CD4-positive, CD25-positive, alpha-beta regulatory T cell (primary cell): ENCODE data around the gene ACY1. TPM values are rescaled to one million over a fixed set of nuclear protein-coding genes. Genes with fewer than 3 reads are reported as not detected.

Experiments used
- ATAC-seq, 2 donors: fragments of 150-1000 bp; cut with Tn5 transposase; one replicate each; pipeline ENCODE4 v1.10.0; 2021; ENCODE audit warnings: low read depth in 2 of 2, moderate number of reproducible peaks in 2 of 2, moderate library complexity in 1 of 2
- DNase-seq, 3 donors: peaks; one replicate each; pipeline versions ENCODE4 v3.0.0 to v3.0.0-alpha.2; 2012 to 2022; ENCODE audit warnings: mixed read lengths in 1 of 3
- H3K27ac ChIP-seq: one replicate; pipeline ENCODE4 v1.7.0; 2013; ENCODE audit warnings: mild to moderate bottlenecking, low read length; ENCODE audit not compliant: insufficient read depth, poor library complexity, severe bottlenecking
- H3K27me3 ChIP-seq: one replicate; pipeline ENCODE4 v1.7.0; 2013; ENCODE audit warnings: low read length; ENCODE audit not compliant: control insufficient read depth, insufficient read depth
- H3K36me3 ChIP-seq: one replicate; pipeline ENCODE4 v1.7.0; 2013; ENCODE audit warnings: mild to moderate bottlenecking, low read length, moderate library complexity; ENCODE audit not compliant: control insufficient read depth, insufficient read depth
- H3K4me1 ChIP-seq: 2 replicates; pipeline ENCODE4 v1.7.0; 2013; ENCODE audit warnings: mild to moderate bottlenecking, low read length; ENCODE audit not compliant: insufficient read depth, control insufficient read depth, poor library complexity, severe bottlenecking
- H3K4me3 ChIP-seq: one replicate; pipeline ENCODE4 v1.7.0; 2013; ENCODE audit warnings: low read depth, mild to moderate bottlenecking, low read length, moderate library complexity
- H3K9me3 ChIP-seq, 2 experiments: 1 replicate in 1 of 2; 2 replicates in 1 of 2; pipeline ENCODE4 v1.7.0; 2013; ENCODE audit warnings: low read length in 2 of 2, mild to moderate bottlenecking in 1 of 2, moderate library complexity in 1 of 2; ENCODE audit not compliant: control insufficient read depth in 2 of 2
- H3K27ac Mint-ChIP-seq, 3 donors: one replicate each; pipeline ENCODE4 v1.8.0; 2020 to 2022; ENCODE audit warnings: mild to moderate bottlenecking in 3 of 3, mixed read lengths in 3 of 3, moderate library complexity in 2 of 3
- H3K27me3 Mint-ChIP-seq: one replicate; pipeline ENCODE4 v1.8.0; 2022; ENCODE audit warnings: mild to moderate bottlenecking, mixed read lengths
- H3K36me3 Mint-ChIP-seq: one replicate; pipeline ENCODE4 v1.8.0; 2020; ENCODE audit warnings: mixed read lengths
- H3K4me1 Mint-ChIP-seq, 4 donors: one replicate each; pipeline ENCODE4 v1.8.0; 2020 to 2022; ENCODE audit warnings: mixed read lengths in 4 of 4, mild to moderate bottlenecking in 1 of 4
- H3K4me3 Mint-ChIP-seq, 4 donors: one replicate each; pipeline ENCODE4 v1.8.0; 2020 to 2022; ENCODE audit warnings: mild to moderate bottlenecking in 4 of 4, mixed read lengths in 4 of 4, moderate library complexity in 3 of 4
- H3K9me3 Mint-ChIP-seq, 7 donors: one replicate each; pipeline ENCODE4 v1.8.0; 2020 to 2022; ENCODE audit warnings: mixed read lengths in 7 of 7, mild to moderate bottlenecking in 3 of 7, moderate library complexity in 2 of 7
- polyA plus RNA-seq, 4 donors: library from polyadenylated mRNA; unstranded; fragments of 300-500 nt; fragmentation: Illumina TruSeq; gene quantifications; one replicate each; pipeline ENCODE4 v1.2.3, GENCODE V29; 2021
- total RNA-seq: library from RNA; stranded (reverse); gene quantifications from one replicate; pipeline ENCODE4 v1.2.3, GENCODE V29; 2022

The ACY1 gene
- total and polyA plus RNA-seq, 5 donors from 2014 or later: 6.4 to 14.7 (median 10.9) TPM

DNA sequence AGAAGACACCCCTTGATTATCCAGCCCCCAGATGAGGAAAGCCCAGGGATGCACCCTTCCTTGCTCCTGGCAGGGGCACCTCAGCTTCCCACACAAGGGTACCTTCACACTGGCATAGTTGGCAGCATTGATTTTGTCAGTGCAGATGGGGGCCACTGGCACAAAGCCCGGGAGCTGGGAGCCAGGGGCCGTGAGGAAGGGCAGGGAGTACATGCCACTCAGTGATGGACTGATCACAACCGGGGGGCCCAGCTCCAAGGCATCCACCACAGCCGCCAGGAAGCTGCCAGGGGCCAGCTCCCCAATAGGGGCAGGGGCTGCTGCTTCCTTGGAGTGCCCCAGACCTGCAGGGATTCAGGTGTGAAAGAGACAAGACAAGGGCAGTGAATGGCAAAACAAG is 13.5 kb upstream of the ACY1 start:
- DNase-seq (no peak), ATAC-seq (no peak)
- Mint-ChIP-seq H3K9me3 (no peaks in the 10 kb centered on the region), H3K4me3 (peak overlapping the region in 2 of 4 donors; percentile 54 to 97), H3K27me3 (peaks cover 6% of the 10 kb centered on the region), H3K36me3 (no peaks in the 10 kb centered on the region), H3K27ac (no peak overlapping the region), H3K4me1 (peaks cover 4 to 57% (median 24%) of the 10 kb centered on the region in 4 donors)
- no peak overlapping the region for H3K4me3 ChIP-seq
- no peaks in the 10 kb centered on the region for H3K36me3 ChIP-seq
- no peak overlapping the region for H3K27ac ChIP-seq
- no peaks in the 10 kb centered on the region for H3K27me3 ChIP-seq
- peaks cover 40% of the 10 kb centered on the region for H3K4me1 ChIP-seq
- no peaks in the 10 kb centered on the region for H3K9me3 ChIP-seq

DNA sequence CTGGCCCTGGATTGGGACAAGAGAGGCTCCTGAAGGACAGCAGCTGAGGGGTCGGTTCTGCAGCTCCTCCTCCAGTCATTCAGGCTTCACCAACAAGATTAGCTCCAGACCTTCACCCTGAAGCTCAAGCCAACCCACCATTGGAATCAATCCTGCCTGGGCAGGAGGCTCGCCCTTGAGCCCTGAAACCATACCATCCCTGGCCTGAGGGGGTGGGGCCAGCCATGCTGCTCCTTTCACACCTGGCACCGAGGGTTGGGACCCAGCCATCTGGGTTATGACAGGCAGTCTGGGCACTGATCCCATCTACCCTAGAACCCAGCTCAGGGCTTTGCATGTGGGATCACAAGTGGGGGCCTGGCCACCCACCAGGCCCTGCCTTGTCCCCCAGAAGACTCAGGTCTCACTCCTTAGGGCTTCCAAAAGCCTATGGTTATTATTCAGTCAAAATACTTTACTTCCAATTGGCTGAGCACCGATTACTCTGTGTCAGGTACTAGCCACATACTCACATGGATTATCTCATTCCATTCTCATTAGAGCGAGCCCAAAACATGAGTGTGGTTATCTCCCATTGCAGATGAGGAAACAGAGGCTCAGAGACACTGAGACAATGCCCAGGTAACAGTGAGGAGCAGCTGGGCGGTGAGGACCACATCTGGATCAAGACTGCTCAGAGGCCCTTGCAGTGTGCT is 12.6 kb upstream of the ACY1 start:
- no peaks in the 10 kb centered on the region for H3K27me3 ChIP-seq
- no peak overlapping the region for H3K4me3 ChIP-seq
- no peak overlapping the region for H3K27ac ChIP-seq
- Mint-ChIP-seq H3K9me3 (no peaks in the 10 kb centered on the region), H3K4me3 (peak overlapping the region in 2 of 4 donors; percentile 84 to 97), H3K27ac (peak overlapping the region in 1 of 3 donors; percentile 74), H3K4me1 (peaks cover 7 to 54% (median 20%) of the 10 kb centered on the region in 4 donors), H3K27me3 (peaks cover 6% of the 10 kb centered on the region), H3K36me3 (no peaks in the 10 kb centered on the region)
- no peaks in the 10 kb centered on the region for H3K36me3 ChIP-seq
- ATAC-seq: no peak
- H3K4me1 ChIP-seq: peaks cover 43% of the 10 kb centered on the region
- DNase-seq: no peak
- H3K9me3 ChIP-seq: no peaks in the 10 kb centered on the region

DNA sequence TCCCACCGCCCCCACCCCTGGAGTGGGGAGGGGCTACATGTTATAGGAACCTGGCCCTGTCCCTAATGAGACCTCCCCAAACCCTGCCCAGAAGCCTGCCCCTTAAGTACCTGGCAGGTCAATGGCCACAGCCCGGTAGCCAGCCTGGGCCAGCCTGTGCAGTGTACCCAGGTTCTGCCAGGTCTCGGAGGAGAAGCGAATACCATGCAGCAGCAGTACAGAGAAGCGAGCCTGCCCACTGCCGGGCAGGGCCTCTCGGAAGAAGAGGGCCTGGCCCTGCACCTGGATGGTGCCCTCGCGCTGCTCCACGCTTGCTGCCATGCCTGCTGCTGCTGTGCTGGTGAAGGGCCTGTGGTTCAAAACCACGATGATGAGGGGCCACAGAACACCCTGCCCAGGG is 12.0 kb upstream of the ACY1 start:
- H3K9me3 ChIP-seq: no peaks in the 10 kb centered on the region

DNA sequence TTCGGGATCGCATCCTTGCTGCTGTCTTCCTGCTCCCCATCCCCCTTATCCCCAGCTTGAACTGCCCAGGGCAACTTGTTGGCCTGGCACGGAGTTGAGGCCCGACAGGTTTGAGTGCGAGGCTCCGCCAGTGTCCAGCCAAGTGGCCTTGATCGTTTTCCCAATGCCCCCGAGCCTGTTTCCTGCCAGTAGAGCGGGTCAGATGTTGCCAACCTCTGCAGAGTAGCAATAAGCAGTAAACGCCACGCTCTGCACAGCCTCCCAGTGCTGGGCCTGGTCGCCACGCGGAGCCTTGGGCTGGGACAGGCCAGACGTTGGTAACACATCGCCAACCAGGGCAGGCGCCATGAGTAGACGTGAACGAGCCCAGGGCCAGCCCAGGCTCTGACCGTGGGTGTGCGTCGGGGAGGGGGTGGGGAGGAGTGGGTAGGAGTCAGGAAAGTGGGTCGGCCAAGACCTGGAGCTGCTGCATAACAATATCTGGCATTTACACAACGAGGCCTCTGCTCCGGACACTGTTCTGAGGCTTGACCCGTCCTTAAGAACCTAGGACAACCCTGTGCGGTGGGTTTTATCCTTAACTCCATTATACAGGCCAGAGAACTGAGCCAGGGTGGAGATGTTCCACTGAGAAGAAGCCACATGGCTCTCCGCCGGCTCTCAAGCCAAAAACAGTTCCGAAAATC is 8.9 kb upstream of the ACY1 start:
- ATAC-seq: no peak
- H3K9me3 ChIP-seq: no peaks in the 10 kb centered on the region
- peak overlapping the region; percentile 82 for H3K4me3 ChIP-seq
- H3K27ac ChIP-seq: peak overlapping the region; percentile 75
- Mint-ChIP-seq H3K27ac (peak overlapping the region; percentile 88 to 97 (median 96)), H3K4me3 (peak overlapping the region; percentile 95 to 98 (median 97)), H3K27me3 (peaks cover 6% of the 10 kb centered on the region), H3K36me3 (no peaks in the 10 kb centered on the region), H3K9me3 (no peaks in the 10 kb centered on the region), H3K4me1 (peaks cover 12 to 54% (median 28%) of the 10 kb centered on the region in 4 donors)
- no peaks in the 10 kb centered on the region for H3K27me3 ChIP-seq
- DNase-seq: no peak
- H3K4me1 ChIP-seq: peaks cover 41% of the 10 kb centered on the region
- H3K36me3 ChIP-seq: no peaks in the 10 kb centered on the region

More for the DNA sequence above, 12.0 kb upstream of the ACY1 start:
- H3K36me3 Mint-ChIP-seq: no peaks in the 10 kb centered on the region
- peaks cover 42% of the 10 kb centered on the region for H3K4me1 ChIP-seq
- peak overlapping the region; percentile 38 to 97 (median 76) for H3K4me3 Mint-ChIP-seq
- H3K9me3 Mint-ChIP-seq: no peaks in the 10 kb centered on the region
- no peak overlapping the region for H3K27ac ChIP-seq
- ATAC-seq (no peak), DNase-seq (no peak)
- no peaks in the 10 kb centered on the region for H3K27me3 ChIP-seq
- peaks cover 6% of the 10 kb centered on the region for H3K27me3 Mint-ChIP-seq
- H3K4me3 ChIP-seq: no peak overlapping the region
- peak overlapping the region in 2 of 3 donors; percentile 11 to 74 for H3K27ac Mint-ChIP-seq
- no peaks in the 10 kb centered on the region for H3K36me3 ChIP-seq
- peaks cover 7 to 54% (median 20%) of the 10 kb centered on the region in 4 donors for H3K4me1 Mint-ChIP-seq

DNA sequence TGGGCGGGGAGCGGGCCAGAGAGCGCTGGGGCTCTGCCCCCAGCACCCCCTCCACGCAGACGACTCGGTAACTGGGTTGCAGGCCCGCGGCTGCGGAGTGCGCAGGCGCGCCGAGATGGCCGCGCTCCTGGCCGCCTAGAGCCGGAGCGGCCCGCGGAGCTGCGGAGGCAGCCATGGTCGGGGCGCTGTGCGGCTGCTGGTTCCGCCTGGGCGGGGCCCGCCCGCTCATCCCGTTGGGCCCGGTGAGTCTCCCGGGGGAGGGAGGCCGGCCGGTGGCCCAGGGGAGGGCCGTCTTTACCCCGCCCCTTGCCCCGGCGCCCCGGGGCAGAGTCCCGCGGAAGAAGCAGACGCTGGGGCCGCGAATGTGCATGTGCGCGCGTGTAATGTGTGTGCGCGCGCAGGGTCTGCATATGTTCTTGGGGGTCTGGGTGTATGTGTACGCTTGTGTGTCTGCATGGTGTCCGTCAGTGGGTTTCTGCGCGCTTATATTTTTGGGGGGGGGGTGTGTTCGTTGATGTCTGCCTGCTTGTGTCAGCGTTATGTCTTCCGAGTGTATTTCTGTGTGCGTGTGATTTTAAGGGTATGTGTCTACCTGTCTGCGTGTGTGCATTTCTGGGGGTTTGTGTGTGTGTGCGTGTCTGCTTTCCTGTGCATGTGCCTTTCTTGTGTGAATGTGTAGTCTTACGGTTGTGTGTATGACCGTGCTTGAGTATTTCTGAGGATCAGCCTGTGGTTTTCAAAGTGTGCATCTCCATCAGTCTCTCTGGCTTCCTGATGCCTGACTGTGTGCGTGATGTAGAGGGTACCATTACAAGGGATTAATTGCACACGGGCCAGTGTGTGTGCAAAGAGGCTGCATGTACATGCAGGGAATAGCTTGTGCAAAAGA is 8.1 kb upstream of the ACY1 start, which contains the start of gene ABHD14A:
ABHD14A (plus strand) TSS at position 102 of the 889 bp plus-strand sequence; CDS start at position 174, 72 bp downstream.
- Mint-ChIP-seq H3K9me3 (no peaks in the 10 kb centered on the region), H3K27me3 (peaks cover 6% of the 10 kb centered on the region), H3K27ac (peak within 1 kb of the TSS; percentile 88 to 97 (median 96)), H3K36me3 (no peaks in the 10 kb centered on the region), H3K4me1 (peaks cover 12 to 51% (median 28%) of the 10 kb centered on the region in 4 donors), H3K4me3 (peak within 1 kb of the TSS; percentile 95 to 98 (median 97))
- H3K27ac ChIP-seq: peak within 1 kb of the TSS; percentile 75
- peaks cover 41% of the 10 kb centered on the region for H3K4me1 ChIP-seq
- no peaks in the 10 kb centered on the region for H3K9me3 ChIP-seq
- no peaks in the 10 kb centered on the region for H3K27me3 ChIP-seq
- H3K36me3 ChIP-seq: no peaks in the 10 kb centered on the region
- DNase-seq (peak; percentile 76 to 78 (median 78)), ATAC-seq (peak; percentile 69 to 72)
- H3K4me3 ChIP-seq: peak within 1 kb of the TSS; percentile 84

DNA sequence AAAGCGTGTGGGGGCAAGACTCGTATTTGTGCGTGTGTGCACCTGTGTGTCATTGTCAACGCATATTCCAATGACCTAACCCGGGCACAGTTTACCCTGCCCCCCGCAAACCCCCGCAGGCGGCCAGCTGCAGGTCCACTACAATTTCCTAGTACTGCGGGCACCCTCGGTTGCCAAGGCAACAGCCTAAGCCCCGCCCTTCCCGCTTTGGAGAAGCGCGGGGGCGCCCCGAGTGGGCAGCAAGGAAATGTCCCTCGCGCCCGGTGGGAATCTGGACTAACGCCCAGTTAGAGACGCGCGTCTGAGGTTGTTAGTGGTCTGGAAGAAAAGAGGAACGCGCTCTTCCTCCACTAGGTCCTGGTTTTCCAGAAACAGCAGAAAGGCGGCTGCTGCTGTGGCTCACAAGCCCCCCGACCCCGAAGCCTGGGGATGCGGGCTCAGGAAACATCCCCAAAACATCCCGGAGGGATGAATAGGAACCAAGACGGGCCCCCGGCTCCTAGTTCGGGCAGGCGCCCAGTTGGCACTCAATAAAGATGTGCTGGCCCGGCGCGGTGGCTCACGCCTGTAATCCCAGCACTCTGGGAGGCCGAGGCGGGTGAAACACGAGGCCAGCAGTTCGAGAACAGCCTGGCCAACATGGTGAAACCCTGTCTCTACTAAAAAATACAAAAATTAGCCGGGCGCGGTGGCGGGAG is 7.3 kb upstream of the ACY1 start:
- no peaks in the 10 kb centered on the region for H3K36me3 ChIP-seq
- peaks cover 6% of the 10 kb centered on the region for H3K27me3 Mint-ChIP-seq
- peak overlapping the region; percentile 59 to 97 (median 90) for H3K4me3 Mint-ChIP-seq
- H3K27ac Mint-ChIP-seq: peak overlapping the region; percentile 88 to 95 (median 92)
- H3K4me1 Mint-ChIP-seq: peaks cover 14 to 48% (median 26%) of the 10 kb centered on the region in 4 donors
- H3K4me3 ChIP-seq: peak overlapping the region; percentile 84
- no peaks in the 10 kb centered on the region for H3K36me3 Mint-ChIP-seq
- DNase-seq (peak in 1 of 3 donors; percentile 41), ATAC-seq (no peak)
- peaks cover 42% of the 10 kb centered on the region for H3K4me1 ChIP-seq
- H3K27ac ChIP-seq: peak overlapping the region; percentile 75
- no peaks in the 10 kb centered on the region for H3K9me3 Mint-ChIP-seq
- H3K27me3 ChIP-seq: no peaks in the 10 kb centered on the region
- H3K9me3 ChIP-seq: no peaks in the 10 kb centered on the region
